ENCODE measurements around the gene MRPL40. TPM values are rescaled to one million over a fixed set of nuclear protein-coding genes. Genes with fewer than 3 reads are reported as not detected.

MRPL40 gene
- total RNA-seq, 1 donor from 2014 or later = 10.0 TPM

DNA sequence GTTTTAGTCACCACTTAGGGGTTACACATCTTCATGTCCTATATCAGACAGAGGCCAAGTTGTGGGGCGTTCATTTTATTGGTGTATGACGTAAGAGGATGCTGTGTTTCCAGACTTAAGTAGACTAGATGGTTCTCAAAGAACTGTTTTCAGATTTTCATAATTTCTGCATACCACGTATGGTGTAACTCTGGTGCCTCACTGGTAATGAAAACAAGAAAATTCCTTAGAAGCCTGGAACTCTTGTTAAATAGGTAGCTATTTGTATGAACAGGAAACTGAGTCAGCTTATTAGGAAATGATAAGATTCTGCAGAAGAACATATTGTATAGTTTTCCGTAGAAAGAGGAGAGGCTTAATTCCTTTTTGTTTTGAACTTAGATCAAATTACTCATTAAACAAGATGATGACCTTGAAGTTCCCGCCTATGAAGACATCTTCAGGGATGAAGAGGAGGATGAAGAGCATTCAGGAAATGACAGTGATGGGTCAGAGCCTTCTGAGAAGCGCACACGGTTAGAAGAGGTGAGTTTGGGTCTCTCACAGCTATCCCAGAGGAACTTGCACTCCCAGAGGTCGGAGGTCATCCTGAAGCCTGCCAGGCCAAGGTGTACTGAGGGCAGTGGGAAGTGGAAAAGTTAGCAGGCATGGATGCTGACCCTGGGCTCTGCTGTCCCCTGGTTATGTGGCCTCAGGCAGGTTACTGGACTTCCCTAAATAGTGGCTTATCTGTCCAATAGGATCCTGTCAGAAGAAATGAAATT lies 51.3 kb downstream of the MRPL40 start:
- no peak for DNase-seq

Other genes starting within 250 kb of the MRPL40 start
- 11.1 TPM for gene CLTCL1, start 140.8 kb upstream of the MRPL40 start, total RNA-seq
- gene HIRA, start 812 bp upstream of the MRPL40 start, total RNA-seq = 24.5 TPM
- gene C22orf39, start 15.2 kb downstream of the MRPL40 start, total RNA-seq = 31.8 TPM
- 22.3 TPM for gene UFD1, start 46.6 kb downstream of the MRPL40 start, total RNA-seq
- gene CDC45, start 47.4 kb downstream of the MRPL40 start, total RNA-seq = 1.4 TPM
- 83.8 TPM for gene CLDN5, start 91.9 kb downstream of the MRPL40 start, total RNA-seq